Vagina (tissue), 2 donors: Measurements from ENCODE around the gene FOXN3.

Source experiments
- POLR2A ChIP-seq, 2 donors: fragments of 450-650 bp; IDR thresholded peaks; one replicate each; pipeline ENCODE4 v1.6.1; 2017; ENCODE audit warnings: antibody characterized with exemption in 2 of 2, mild to moderate bottlenecking in 2 of 2, moderate library complexity in 2 of 2
- TF ChIP-seq, protein P1 (sequence below), 3 experiments: fragments of 450-650 bp in 2 of 3; fragments of 200-600 bp in 1 of 3; sonication (generic) in 1 of 3; IDR thresholded peaks; one replicate each; pipeline ENCODE4 v1.5.1; 2017 to 2019; ENCODE audit warnings: antibody characterized with exemption in 3 of 3, mild to moderate bottlenecking in 2 of 3, moderate library complexity in 2 of 3

- TF ChIP-seq, protein P1, sequence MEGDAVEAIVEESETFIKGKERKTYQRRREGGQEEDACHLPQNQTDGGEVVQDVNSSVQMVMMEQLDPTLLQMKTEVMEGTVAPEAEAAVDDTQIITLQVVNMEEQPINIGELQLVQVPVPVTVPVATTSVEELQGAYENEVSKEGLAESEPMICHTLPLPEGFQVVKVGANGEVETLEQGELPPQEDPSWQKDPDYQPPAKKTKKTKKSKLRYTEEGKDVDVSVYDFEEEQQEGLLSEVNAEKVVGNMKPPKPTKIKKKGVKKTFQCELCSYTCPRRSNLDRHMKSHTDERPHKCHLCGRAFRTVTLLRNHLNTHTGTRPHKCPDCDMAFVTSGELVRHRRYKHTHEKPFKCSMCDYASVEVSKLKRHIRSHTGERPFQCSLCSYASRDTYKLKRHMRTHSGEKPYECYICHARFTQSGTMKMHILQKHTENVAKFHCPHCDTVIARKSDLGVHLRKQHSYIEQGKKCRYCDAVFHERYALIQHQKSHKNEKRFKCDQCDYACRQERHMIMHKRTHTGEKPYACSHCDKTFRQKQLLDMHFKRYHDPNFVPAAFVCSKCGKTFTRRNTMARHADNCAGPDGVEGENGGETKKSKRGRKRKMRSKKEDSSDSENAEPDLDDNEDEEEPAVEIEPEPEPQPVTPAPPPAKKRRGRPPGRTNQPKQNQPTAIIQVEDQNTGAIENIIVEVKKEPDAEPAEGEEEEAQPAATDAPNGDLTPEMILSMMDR (IDR thresholded peaks at IDR 0.05): no peak
- TF ChIP-seq POLR2A (IDR thresholded peaks at IDR 0.05): no peak
Observed at GRCh38 chr14:89112720-89113119, 304.3 kb downstream of the FOXN3 start.
